ENCODE results near the gene SEBOX.

Gene SEBOX

DNA sequence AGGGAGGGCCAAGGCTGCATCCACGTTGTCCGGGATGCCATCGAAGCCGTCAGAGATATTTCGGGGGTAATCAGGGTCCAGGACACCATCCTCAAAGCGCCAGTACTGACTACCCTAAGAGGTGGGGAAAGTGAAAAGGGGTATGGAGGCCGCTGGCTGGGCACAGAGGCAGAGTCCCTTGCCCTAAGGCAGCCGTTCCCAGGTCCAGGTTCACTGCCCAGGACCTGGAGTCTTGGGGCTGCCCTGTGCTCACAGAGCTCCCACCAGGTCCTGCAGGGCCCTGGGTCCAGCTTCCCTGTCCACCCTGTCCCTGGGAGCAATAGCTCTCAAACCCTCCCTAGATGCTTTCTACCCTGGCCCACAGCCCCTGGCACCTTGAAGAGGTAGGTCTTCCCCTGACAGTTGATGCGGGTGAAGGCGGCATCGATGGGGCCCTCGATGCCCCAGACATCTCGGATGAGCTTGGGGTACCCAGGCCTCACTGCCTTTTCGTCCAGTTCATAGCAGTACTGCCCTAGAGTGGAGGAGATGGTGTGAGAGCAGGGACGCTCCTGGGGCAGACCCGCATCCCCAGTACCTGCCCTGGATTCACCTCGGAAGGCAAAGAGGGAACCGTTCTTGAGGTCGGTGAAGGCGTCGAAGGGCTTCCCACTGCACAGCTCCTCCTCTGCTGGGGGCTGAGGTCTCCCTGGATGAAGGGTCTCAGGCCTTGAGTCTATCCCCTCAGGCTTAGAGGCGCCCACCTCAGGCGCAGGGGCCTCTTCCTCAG is 4.1 kb upstream of the SEBOX start:
- no peak for DNase-seq (ENCODE audit: low read depth in 2 of 2)

- DNase-seq (ENCODE audit: low read depth in 2 of 2) = no peak
Measured at GRCh38 chr17:28368306-28368831, 3.4 kb upstream of the SEBOX start.

GRCh38 chr17:28367641-28368305 is 2.8 kb upstream of the SEBOX start:
- DNase-seq (ENCODE audit: low read depth in 2 of 2) = no peak

GRCh38 chr17:28366605-28367004 is 1.6 kb upstream of the SEBOX start:
- DNase-seq (ENCODE audit: low read depth in 2 of 2) = no peak

GRCh38 chr17:28365487-28365886 is 488 bp upstream of the SEBOX start:
- no peak for DNase-seq (ENCODE audit: low read depth in 2 of 2)

DNA sequence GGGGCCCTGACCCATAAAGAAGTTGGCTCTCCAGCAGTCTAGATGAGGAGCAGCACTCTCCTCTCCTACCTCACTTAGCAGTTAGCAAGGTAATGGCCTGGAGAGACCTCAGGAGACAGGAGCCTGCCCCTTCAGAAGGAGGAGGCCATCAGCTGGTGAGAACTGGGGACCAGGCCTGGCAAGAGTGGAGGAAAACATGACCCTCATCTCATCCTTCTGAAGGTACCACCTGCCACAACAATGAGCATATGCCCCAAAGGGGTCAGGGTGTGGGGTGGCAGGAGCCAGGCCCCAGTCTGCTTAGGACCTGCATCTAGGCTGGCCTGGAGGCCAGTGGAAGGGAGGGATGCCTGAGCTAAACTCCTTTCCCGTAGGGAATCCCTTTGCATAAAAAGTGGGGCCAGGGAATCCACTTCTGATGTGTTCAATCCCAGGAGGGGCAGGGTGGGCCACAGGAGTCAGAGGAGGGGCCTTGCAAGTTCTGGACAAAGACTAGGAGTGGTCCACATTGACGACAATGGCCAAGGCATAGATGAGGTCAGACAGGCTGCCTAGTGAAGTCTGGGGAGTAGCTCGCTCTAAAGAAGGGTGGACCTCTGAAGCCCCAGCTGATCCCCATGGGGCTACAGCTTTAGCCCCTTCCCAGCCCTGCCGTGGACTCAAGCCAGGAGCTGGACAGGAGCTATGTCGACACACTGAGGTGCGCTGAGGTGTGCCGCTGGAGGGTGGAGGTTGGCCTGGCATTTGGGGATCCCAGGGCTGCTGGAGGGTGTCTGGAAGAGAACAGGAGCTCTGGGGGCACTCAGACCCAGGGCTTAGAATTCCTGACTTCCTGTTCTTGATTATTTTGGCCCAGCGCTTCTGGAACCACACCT is 986 bp downstream of the SEBOX start:
- DNase-seq (ENCODE audit: low read depth in 2 of 2) = no peak

- DNase-seq (ENCODE audit: low read depth in 2 of 2) = no peak
Measured at GRCh38 chr17:28363186-28363585, 1.8 kb downstream of the SEBOX start.

GRCh38 chr17:28357901-28358197 is 7.2 kb downstream of the SEBOX start:
- no peak for DNase-seq (ENCODE audit: low read depth in 2 of 2)

GRCh38 chr17:28357061-28357900 is 7.7 kb downstream of the SEBOX start, which contains the start of gene POLDIP2:
Gene POLDIP2 (minus strand): TSS chr17:28357527. CDS start chr17:28357448, 79 bp downstream.
- peak; percentile 87 to 89 for DNase-seq (ENCODE audit: low read depth in 2 of 2)

- no peak for DNase-seq (ENCODE audit: low read depth in 2 of 2)
Measured at GRCh38 chr17:28350271-28350670, 14.7 kb downstream of the SEBOX start.

DNA sequence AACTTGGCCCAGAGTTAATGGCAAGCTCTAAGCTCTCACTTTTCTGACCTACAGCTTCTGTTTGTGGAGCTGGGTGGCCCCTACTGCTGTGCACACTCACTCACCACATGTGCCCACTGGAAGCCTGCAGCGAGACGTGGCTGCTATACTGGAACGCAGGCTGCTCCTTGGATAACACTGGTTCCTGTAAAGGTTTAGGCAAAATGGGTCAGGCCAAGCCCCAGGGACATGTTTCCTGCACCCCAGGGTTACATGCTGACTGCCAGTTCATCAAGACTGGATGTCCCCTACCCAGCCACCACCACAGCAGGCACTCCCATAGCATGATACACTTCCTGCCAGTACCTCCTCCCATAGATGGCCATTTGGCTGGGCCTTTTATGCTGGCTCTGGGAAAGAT is 16.0 kb downstream of the SEBOX start:
- DNase-seq (ENCODE audit: low read depth in 2 of 2) = no peak

- no peak for DNase-seq (ENCODE audit: low read depth in 2 of 2)
Measured at GRCh38 chr17:28347261-28347891, 17.6 kb downstream of the SEBOX start.

- no peak for DNase-seq (ENCODE audit: low read depth in 2 of 2)
Measured at GRCh38 chr17:28346746-28347246, 18.2 kb downstream of the SEBOX start.

DNA sequence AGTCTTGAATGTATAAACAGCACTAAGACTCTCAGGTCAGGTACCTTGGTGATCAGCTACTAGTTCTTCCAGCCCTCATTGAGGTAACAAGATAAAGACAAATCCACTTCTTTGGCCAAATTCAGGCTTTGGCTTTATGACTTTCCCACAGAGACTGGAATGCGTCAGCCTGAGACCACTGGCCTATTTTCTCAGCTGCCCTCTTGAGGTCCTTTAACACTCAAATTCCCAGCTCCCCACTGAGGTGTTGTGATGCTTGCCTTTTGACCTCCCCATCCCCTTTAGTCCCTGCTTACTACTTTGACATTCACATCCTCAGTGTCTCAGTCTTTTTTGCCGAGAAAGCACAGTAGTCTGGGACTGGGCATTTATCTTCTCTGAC is 18.8 kb downstream of the SEBOX start:
- no peak for DNase-seq (ENCODE audit: low read depth in 2 of 2)

DNA sequence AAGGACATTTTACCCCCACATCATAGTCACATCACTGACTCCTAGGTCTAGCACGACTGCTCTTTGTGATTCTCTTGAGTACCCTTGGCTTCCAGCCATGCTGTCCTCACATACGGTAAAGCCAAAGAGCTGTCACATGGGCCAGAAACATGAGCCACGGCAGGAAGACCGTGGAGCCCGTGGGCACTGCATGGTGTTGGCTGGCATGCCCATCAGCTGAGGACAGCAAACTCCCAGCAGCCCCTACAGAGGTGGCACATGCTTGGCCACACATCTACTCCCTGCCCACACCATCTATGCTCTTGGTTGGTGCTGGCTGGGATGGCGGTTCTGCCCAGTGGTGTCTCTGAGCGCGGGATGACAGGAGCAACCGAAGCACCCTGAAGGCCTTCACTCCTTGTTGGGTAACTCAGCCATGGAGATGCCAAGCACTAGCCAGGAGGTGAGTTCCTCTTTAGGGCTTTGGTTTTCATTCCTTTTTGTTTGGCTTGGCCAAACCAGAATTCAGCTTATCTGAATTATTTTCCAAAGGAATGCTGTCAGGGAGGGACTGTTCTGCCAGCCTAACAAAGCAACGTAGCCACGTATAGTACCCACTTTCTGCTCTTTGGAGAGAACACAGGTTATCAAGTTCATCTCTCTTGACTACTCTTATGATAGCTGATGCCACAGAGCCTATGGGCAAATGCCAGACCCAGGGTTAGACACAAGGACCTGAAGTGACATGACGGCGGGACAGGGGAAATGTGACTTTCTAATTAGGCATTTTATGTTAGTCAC is 19.4 kb downstream of the SEBOX start:
- DNase-seq (ENCODE audit: low read depth in 2 of 2) = no peak

DNA sequence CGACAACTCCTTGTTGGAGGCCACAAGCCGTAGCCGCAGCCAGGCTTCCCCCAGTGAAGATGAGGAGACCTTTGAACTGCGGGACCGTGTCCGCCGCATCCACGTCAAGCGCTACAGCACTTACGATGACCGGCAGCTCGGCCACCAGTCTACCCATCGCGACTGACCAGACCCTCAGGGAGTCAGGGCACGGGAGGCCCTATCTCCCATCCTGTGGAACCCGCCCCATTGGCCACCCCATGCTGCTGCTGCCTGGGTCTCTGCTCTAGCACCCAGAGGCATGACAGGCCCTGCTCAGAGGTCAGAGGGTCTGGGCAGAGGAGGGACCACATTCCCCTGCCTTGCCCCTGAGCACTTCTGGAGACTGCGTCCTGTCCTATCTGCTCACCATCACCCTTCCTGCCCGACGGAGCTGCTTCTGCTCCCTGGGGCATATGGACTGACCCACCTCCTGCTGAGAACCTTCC is 20.5 kb downstream of the SEBOX start:
- DNase-seq (ENCODE audit: low read depth in 2 of 2) = no peak

- no peak for DNase-seq (ENCODE audit: low read depth in 2 of 2)
Measured at GRCh38 chr17:28344011-28344410, 21.0 kb downstream of the SEBOX start.

GRCh38 chr17:28343491-28343932 is 21.5 kb downstream of the SEBOX start:
- no peak for DNase-seq (ENCODE audit: low read depth in 2 of 2)

DNA sequence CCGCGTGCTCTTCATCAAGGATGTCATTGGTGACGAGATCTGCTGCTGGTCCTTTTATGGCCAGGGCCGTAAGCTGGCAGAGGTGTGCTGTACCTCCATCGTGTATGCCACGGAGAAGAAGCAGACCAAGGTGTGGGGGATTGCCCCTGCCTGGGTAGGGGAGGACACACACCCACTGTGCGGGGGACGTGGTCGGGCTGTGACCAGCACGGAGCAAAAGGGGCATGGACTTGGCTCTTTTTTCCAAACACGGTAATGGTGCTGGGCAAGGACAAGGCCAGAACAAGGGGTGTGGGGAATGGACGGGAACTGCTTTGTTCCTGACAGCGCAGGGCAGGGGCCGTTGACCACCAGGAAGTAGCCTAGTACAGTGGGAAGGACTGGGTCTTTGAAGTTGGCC is 22.7 kb downstream of the SEBOX start:
- DNase-seq (ENCODE audit: low read depth in 2 of 2) = no peak

DNA sequence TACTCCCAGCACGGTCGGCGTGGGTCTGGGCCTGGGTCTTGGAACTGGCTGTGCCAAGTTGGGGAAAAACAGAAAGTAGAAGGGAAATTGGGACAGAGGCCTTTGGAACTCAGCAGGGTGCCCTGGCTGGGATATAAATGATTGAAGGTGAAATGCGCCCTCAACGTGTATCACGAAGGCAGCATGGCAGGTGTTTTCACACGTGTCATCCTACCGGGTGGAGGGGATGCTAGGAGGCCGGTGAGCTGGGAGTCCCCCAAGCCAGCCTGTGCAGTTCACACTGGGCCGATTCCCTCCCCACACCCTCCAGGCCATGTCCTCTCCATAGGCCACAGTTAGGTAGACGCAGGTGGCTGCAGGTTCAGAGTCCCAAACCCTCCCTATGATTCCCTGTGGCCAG is 23.5 kb downstream of the SEBOX start:
- DNase-seq (ENCODE audit: low read depth in 2 of 2) = no peak
